Measurements from ENCODE around the gene KIF13A. TPM values are rescaled to one million over a fixed set of nuclear protein-coding genes. Genes with fewer than 3 reads are reported as not detected.

Gene KIF13A
- total and polyA plus RNA-seq, 4 donors: 4.3 to 28.1 (median 10.6) TPM

- TF ChIP-seq TAF1 (conservative IDR thresholded peaks at IDR 0.05): no peak
- TF ChIP-seq FOXA1 (IDR thresholded peaks at IDR 0.05): no peak
- TF ChIP-seq JUND (IDR thresholded peaks at IDR 0.05): no peak
- peak; percentile 28 to 37 for TF ChIP-seq RXRA (IDR thresholded peaks at IDR 0.05)
- TF ChIP-seq SP1 (IDR thresholded peaks at IDR 0.05): peak; percentile 21
- no peak for TF ChIP-seq HNF4A (conservative IDR thresholded peaks at IDR 0.05)
- peak in 1 of 2 donors; percentile 13 for TF ChIP-seq EGR1 (IDR thresholded peaks at IDR 0.05; ENCODE audit: low read depth in 2 of 2)
- peak in 1 of 2 donors; percentile 41 for TF ChIP-seq RAD21 (IDR thresholded peaks at IDR 0.05)
Measured at GRCh38 chr6:17932330-17932852, 55.0 kb downstream of the KIF13A start (continued).

GRCh38 chr6:17931227-17931626, 56.2 kb downstream of the KIF13A start:
- Histone ChIP-seq H3K36me3 (ENCODE audit: control insufficient read depth in 4 of 4, insufficient read depth in 3 of 4, low read depth in 1 of 4, low read length in 3 of 4) (peaks cover 0 to 1% (median 0%) of the 10 kb centered on the region in 4 donors), H3K27ac (ENCODE audit: low read depth in 1 of 2, low read length in 2 of 2) (peak overlapping the region; percentile 83 to 95), H3K27me3 (ENCODE audit: control insufficient read depth in 4 of 4, insufficient read depth in 4 of 4, low read length in 3 of 4) (no peaks in the 10 kb centered on the region), H3K9ac (ENCODE audit: low read depth in 1 of 2, low read length in 2 of 2) (peak overlapping the region in 1 of 2 donors; percentile 39), H3K4me3 (ENCODE audit: low read depth in 1 of 3, low read length in 3 of 3) (no peak overlapping the region), H3K4me1 (ENCODE audit: control insufficient read depth in 4 of 4, insufficient read depth in 4 of 4, low read length in 3 of 4) (peaks cover 11 to 48% (median 33%) of the 10 kb centered on the region in 4 donors), H3K9me3 (ENCODE audit: control insufficient read depth in 4 of 4, low read length in 3 of 4) (no peaks in the 10 kb centered on the region)
- DNase-seq (ENCODE audit: low spot score): no peak
- TF ChIP-seq SP1 (IDR thresholded peaks at IDR 0.05): no peak
- TF ChIP-seq RXRA (IDR thresholded peaks at IDR 0.05): no peak
- TF ChIP-seq EGR1 (IDR thresholded peaks at IDR 0.05; ENCODE audit: low read depth in 2 of 2): no peak
- no peak for TF ChIP-seq TAF1 (conservative IDR thresholded peaks at IDR 0.05)
- no peak for TF ChIP-seq YY1 (IDR thresholded peaks at IDR 0.05)
- TF ChIP-seq NR2F2 (IDR thresholded peaks at IDR 0.05): no peak
- TF ChIP-seq MAX (IDR thresholded peaks at IDR 0.05): no peak
- no peak for TF ChIP-seq FOXA1 (IDR thresholded peaks at IDR 0.05)
- no peak for TF ChIP-seq GABPA (IDR thresholded peaks at IDR 0.05 in 1 of 2, conservative IDR thresholded peaks at IDR 0.05 in 1 of 2)
- no peak for TF ChIP-seq ZBTB33 (IDR thresholded peaks at IDR 0.05)
- TF ChIP-seq JUND (IDR thresholded peaks at IDR 0.05): no peak
- TF ChIP-seq HNF4A (conservative IDR thresholded peaks at IDR 0.05): no peak

- H3K9me3 ChIP-seq (ENCODE audit: control insufficient read depth in 4 of 4, low read length in 3 of 4): no peaks in the 10 kb centered on the region
- no peak overlapping the region for H3K4me3 ChIP-seq (ENCODE audit: low read depth in 1 of 3, low read length in 3 of 3)
- H3K4me1 ChIP-seq (ENCODE audit: control insufficient read depth in 4 of 4, insufficient read depth in 4 of 4, low read length in 3 of 4): peaks cover 11 to 44% (median 33%) of the 10 kb centered on the region in 4 donors
- peak overlapping the region; percentile 83 to 95 for H3K27ac ChIP-seq (ENCODE audit: low read depth in 1 of 2, low read length in 2 of 2)
- no peak for DNase-seq (ENCODE audit: low spot score)
- no peaks in the 10 kb centered on the region for H3K27me3 ChIP-seq (ENCODE audit: control insufficient read depth in 4 of 4, insufficient read depth in 4 of 4, low read length in 3 of 4)
- H3K36me3 ChIP-seq (ENCODE audit: control insufficient read depth in 4 of 4, insufficient read depth in 3 of 4, low read depth in 1 of 4, low read length in 3 of 4): peaks cover 0 to 1% (median 0%) of the 10 kb centered on the region in 4 donors
- WGBS: 21% methylated on average over 5 of the region's 5 CpGs
- peak overlapping the region; percentile 8 to 68 for H3K9ac ChIP-seq (ENCODE audit: low read depth in 1 of 2, low read length in 2 of 2)
- TF ChIP-seq YY1 (IDR thresholded peaks at IDR 0.05): peak; percentile 43
- peak; percentile 41 for TF ChIP-seq ATF3 (IDR thresholded peaks at IDR 0.05)
- TF ChIP-seq SP1 (IDR thresholded peaks at IDR 0.05): peak; percentile 77
- peak; percentile 80 to 87 for TF ChIP-seq RXRA (IDR thresholded peaks at IDR 0.05)
- no peak for TF ChIP-seq TAF1 (conservative IDR thresholded peaks at IDR 0.05)
- no peak for TF ChIP-seq MAX (IDR thresholded peaks at IDR 0.05)
- TF ChIP-seq CTCF (IDR thresholded peaks at IDR 0.05; ENCODE audit: low read depth, low read length, missing input control): no peak
- TF ChIP-seq ZBTB33 (IDR thresholded peaks at IDR 0.05): no peak
- TF ChIP-seq HNF4G (IDR thresholded peaks at IDR 0.05): peak; percentile 14
- peak; percentile 65 for TF ChIP-seq REST (IDR thresholded peaks at IDR 0.05)
- TF ChIP-seq EGR1 (IDR thresholded peaks at IDR 0.05; ENCODE audit: low read depth in 2 of 2): no peak
- peak in 1 of 2 donors; percentile 17 for TF ChIP-seq GABPA (IDR thresholded peaks at IDR 0.05 in 1 of 2, conservative IDR thresholded peaks at IDR 0.05 in 1 of 2)
Measured at GRCh38 chr6:17930321-17930993, 57.0 kb downstream of the KIF13A start.
